GM12872 (cell line): Measurements from ENCODE around the gene KRT31.

Source experiments
- TF ChIP-seq, protein P1 (sequence below): IDR thresholded peaks from 3 replicates; pipeline ENCODE4 v1.5.1; 2011; ENCODE audit warnings: low read depth, mild to moderate bottlenecking, low read length, moderate library complexity; ENCODE audit not compliant: insufficient read depth

The KRT31 gene

GRCh38 chr17:41393826-41394225 is 3.6 kb downstream of the KRT31 start:
- TF ChIP-seq, protein P1, sequence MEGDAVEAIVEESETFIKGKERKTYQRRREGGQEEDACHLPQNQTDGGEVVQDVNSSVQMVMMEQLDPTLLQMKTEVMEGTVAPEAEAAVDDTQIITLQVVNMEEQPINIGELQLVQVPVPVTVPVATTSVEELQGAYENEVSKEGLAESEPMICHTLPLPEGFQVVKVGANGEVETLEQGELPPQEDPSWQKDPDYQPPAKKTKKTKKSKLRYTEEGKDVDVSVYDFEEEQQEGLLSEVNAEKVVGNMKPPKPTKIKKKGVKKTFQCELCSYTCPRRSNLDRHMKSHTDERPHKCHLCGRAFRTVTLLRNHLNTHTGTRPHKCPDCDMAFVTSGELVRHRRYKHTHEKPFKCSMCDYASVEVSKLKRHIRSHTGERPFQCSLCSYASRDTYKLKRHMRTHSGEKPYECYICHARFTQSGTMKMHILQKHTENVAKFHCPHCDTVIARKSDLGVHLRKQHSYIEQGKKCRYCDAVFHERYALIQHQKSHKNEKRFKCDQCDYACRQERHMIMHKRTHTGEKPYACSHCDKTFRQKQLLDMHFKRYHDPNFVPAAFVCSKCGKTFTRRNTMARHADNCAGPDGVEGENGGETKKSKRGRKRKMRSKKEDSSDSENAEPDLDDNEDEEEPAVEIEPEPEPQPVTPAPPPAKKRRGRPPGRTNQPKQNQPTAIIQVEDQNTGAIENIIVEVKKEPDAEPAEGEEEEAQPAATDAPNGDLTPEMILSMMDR, result no peak

- TF ChIP-seq, protein P1, result no peak
Observed at GRCh38 chr17:41393294-41393693, 4.1 kb downstream of the KRT31 start.

DNA sequence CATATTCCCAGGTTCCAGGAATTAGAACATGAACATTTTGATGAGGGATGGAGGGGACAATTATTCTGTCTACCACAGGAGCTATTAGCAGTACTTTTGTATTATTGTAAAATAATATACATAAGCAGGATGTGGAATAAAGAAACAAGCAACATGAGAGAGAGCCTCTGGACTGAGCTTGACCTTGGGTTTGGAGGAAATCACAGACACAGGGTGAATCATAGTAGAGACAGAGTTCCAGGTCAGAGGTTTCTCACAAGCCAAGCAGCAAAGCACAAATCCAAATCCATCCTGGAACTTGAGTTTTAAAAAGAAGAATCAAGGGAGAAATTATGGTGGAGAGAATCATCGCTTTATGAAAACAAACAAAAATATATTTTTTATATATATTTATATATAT is 5.1 kb downstream of the KRT31 start:
- TF ChIP-seq, protein P1, result no peak

DNA sequence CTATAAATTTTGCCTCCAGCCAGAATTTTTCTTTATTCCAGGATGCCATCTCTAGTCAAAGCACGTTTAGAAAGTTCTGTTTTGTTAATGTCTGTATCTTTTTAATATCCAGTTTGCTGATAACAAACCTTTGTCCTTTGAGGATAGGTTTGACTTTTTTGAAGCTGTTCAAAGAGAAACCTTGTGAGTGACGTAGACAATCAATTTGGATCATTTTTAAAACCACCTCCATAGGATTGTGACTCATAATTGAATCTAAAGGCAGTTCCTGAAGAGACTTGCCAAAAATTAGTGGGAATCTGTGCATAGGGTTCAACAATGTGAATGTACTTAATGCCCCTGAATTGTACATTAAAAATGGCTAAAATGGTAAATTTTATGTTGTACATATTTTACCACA is 5.9 kb downstream of the KRT31 start:
- TF ChIP-seq, protein P1, result no peak

DNA sequence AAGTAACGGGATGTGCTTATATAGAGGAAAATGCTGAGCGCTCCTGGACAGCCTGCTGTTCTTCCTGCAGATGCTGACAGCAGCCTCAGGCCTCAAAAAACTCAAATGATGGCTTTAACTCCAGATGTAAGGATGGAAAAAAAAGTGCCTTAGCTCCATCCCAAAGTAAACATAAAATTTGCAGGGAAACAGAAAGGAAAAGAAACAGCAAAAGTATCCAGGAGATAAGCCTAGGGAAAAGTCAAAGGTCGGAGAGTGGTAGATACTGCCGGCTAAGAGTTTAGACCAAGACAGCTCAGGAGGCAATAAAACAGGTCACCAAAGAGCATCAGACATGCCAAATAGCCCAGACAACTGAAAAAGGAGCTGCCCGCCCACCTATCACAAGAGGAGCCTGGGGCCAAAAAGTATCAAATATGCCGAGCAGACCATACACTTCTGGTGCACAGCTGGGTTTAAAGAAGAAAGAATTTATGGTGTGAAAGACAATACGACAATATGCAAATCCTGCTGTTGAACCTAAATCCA is 6.9 kb downstream of the KRT31 start:
- TF ChIP-seq, protein P1, result no peak

GRCh38 chr17:41387670-41388069 is 9.7 kb downstream of the KRT31 start:
- TF ChIP-seq, protein P1, result no peak

DNA sequence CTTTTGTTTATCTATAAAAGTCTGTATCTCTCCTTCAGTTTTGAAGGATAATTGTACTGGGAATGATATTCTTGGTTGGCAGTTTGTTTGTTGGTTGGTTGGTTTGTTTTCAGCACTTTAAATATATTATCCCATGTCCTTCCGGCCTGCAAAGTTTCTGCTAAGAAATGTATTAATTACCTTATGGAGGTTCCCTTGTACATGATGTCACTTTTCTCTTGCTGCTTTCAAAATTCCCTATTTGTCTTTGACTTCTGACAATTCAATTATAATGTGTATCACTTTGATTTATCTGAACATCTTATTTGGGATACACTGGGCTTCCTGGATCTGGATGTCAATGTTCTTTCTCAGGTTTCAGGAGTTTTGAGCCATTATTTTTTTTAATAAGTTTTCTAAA is 11.2 kb downstream of the KRT31 start:
- TF ChIP-seq, protein P1, result no peak
